ENCODE results near the gene MAP1A. TPM values are rescaled to one million over a fixed set of nuclear protein-coding genes. Genes with fewer than 3 reads are reported as not detected.

MAP1A gene
- total RNA-seq, 1 experiment from 2014 or later: 2.5 TPM

GRCh38 chr15:43516801-43517353, 531 bp upstream of the MAP1A start:
- no peak overlapping the region for H3K27ac Mint-ChIP-seq
- Histone ChIP-seq H3K18ac (ENCODE audit: insufficient read length, low read depth, low read length) (no peak overlapping the region), H3K4me2 (ENCODE audit: insufficient read depth, insufficient read length, low read length) (peak overlapping the region; percentile 74), H4K5ac (ENCODE audit: insufficient read length, low read depth, low read length) (no peak overlapping the region), H3K14ac (ENCODE audit: insufficient read depth, low read length) (no peak overlapping the region), H3T11ph (ENCODE audit: low read length) (no peak overlapping the region), H3K56ac (ENCODE audit: insufficient read length, low read depth, low read length) (no peak overlapping the region), H2AK5ac (ENCODE audit: insufficient read length, low read length) (no peak overlapping the region), H3K27me3 (ENCODE audit: insufficient read depth, low read length) (peaks cover 16% of the 10 kb centered on the region; the same call in 1 of the 2 replicates), H2BK20ac (ENCODE audit: low read depth, low read length, poor library complexity, severe bottlenecking) (no peak overlapping the region), H3K79me2 (ENCODE audit: insufficient read depth, low read length) (no peaks in the 10 kb centered on the region), H3K9ac (ENCODE audit: extremely low read depth, insufficient read length, low read length) (no peak overlapping the region), H3K9me3 (ENCODE audit: control insufficient read depth, low read depth, low read length) (no peaks in the 10 kb centered on the region), H2AFZ (ENCODE audit: low read length) (no peak overlapping the region), H3K23me2 (ENCODE audit: insufficient read length, low read depth, low read length, poor library complexity, severe bottlenecking) (peaks cover 17% of the 10 kb centered on the region), H2BK12ac (ENCODE audit: insufficient read length, low read depth, low read length) (no peak overlapping the region), H3K4ac (ENCODE audit: low read depth, low read length) (no peak overlapping the region), H2BK15ac (ENCODE audit: low read depth, low read length) (no peak overlapping the region), H4K91ac (ENCODE audit: insufficient read length, low read depth, low read length) (no peak overlapping the region), H3K4me1 (ENCODE audit: insufficient read depth, low read length) (peaks cover 3% of the 10 kb centered on the region; the same call in 1 of the 2 replicates), H3K23ac (ENCODE audit: insufficient read length, low read depth, low read length) (no peak overlapping the region), H2BK5ac (ENCODE audit: insufficient read length, low read length) (no peak overlapping the region), H3K79me1 (ENCODE audit: insufficient read depth, low read depth, low read length, poor library complexity, severe bottlenecking) (no peaks in the 10 kb centered on the region), H4K8ac (replicated peaks; ENCODE audit: insufficient read length, low read depth, low read length) (no peak overlapping the region), H3K27ac (ENCODE audit: insufficient read length, low read depth, low read length) (no peak overlapping the region), H4K20me1 (ENCODE audit: control insufficient read depth, insufficient read depth, insufficient read length) (no peaks in the 10 kb centered on the region), H2BK120ac (ENCODE audit: low read depth, low read length, poor library complexity, severe bottlenecking) (no peak overlapping the region)
- no CpG with 5 or more reads among the region's 4 CpGs for WGBS (ENCODE audit: extremely low coverage, insufficient read length, low lambda C conversion rate)
- H3K4me1 Mint-ChIP-seq: peaks cover 37 to 57% of the 10 kb centered on the region in 2 experiments
- no peak for DNase-seq
- H3K9me3 Mint-ChIP-seq: no peaks in the 10 kb centered on the region
- peaks cover 90% of the 10 kb centered on the region for H3K27me3 Mint-ChIP-seq (ENCODE audit: low read depth)
- no peaks in the 10 kb centered on the region; a peak in 1 of 7 replicates for H3K36me3 Mint-ChIP-seq (ENCODE audit: insufficient read depth in 1 of 3, low read depth in 3 of 3)
- TF ChIP-seq, protein P1, sequence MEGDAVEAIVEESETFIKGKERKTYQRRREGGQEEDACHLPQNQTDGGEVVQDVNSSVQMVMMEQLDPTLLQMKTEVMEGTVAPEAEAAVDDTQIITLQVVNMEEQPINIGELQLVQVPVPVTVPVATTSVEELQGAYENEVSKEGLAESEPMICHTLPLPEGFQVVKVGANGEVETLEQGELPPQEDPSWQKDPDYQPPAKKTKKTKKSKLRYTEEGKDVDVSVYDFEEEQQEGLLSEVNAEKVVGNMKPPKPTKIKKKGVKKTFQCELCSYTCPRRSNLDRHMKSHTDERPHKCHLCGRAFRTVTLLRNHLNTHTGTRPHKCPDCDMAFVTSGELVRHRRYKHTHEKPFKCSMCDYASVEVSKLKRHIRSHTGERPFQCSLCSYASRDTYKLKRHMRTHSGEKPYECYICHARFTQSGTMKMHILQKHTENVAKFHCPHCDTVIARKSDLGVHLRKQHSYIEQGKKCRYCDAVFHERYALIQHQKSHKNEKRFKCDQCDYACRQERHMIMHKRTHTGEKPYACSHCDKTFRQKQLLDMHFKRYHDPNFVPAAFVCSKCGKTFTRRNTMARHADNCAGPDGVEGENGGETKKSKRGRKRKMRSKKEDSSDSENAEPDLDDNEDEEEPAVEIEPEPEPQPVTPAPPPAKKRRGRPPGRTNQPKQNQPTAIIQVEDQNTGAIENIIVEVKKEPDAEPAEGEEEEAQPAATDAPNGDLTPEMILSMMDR (conservative IDR thresholded peaks at IDR 0.05): no peak
- H3K4me3 Mint-ChIP-seq: peak overlapping the region; percentile 78 to 91
